ENCODE measurements around the gene NLE1.
"Not testable (repeated sequence)": the region's sequence is repeated elsewhere in the genome, so short reads cannot be mapped to it uniquely, and the experiment has no call there.

NLE1 gene

GRCh38 chr17:35155246-35155645 is 13.1 kb upstream of the NLE1 start:
- no peak for TF ChIP-seq CTCF (IDR thresholded peaks at IDR 0.05; ENCODE audit: insufficient read depth, low read length, missing control alignments)
- no peak overlapping the region for H3K4me3 ChIP-seq (ENCODE audit: low read depth, low read length)
- ChIA-PET POLR2A (no interaction called here), CTCF (no interaction called here)
- DNase-seq (ENCODE audit: low read depth, low spot score): no peak

- ChIA-PET CTCF (no interaction called here), POLR2A (no interaction called here)
- no peak for TF ChIP-seq CTCF (IDR thresholded peaks at IDR 0.05; ENCODE audit: insufficient read depth, low read length, missing control alignments)
- no peak for DNase-seq (ENCODE audit: low read depth, low spot score)
- H3K4me3 ChIP-seq (ENCODE audit: low read depth, low read length): no peak overlapping the region
Observed at GRCh38 chr17:35154196-35155165, 12.4 kb upstream of the NLE1 start.

- POLR2A ChIA-PET: no interaction called here
- H3K4me3 ChIP-seq (ENCODE audit: low read depth, low read length): no peak overlapping the region
- no peak for TF ChIP-seq CTCF (IDR thresholded peaks at IDR 0.05; ENCODE audit: insufficient read depth, low read length, missing control alignments)
- no peak for DNase-seq (ENCODE audit: low read depth, low spot score)
- CTCF ChIA-PET: no interaction called here
Observed at GRCh38 chr17:35152421-35153140, 10.5 kb upstream of the NLE1 start.

- H3K4me3 ChIP-seq (ENCODE audit: low read depth, low read length); DNase-seq (ENCODE audit: low read depth, low spot score); POLR2A ChIA-PET; CTCF ChIA-PET: not testable (repeated sequence)
Observed at GRCh38 chr17:35151080-35151479, 9.0 kb upstream of the NLE1 start.

GRCh38 chr17:35149941-35150340 is 7.8 kb upstream of the NLE1 start:
- ChIA-PET CTCF (interaction anchor here (1.1 kb wide), 1 partner anchor 597 kb away, joined by 3 read pairs; no protein-coding TSS in a partner anchor), POLR2A (no interaction called here)
- TF ChIP-seq CTCF (IDR thresholded peaks at IDR 0.05; ENCODE audit: insufficient read depth, low read length, missing control alignments): no peak
- no peak overlapping the region for H3K4me3 ChIP-seq (ENCODE audit: low read depth, low read length)
- no peak for DNase-seq (ENCODE audit: low read depth, low spot score)

- H3K4me3 ChIP-seq (ENCODE audit: low read depth, low read length): no peak overlapping the region
- DNase-seq (ENCODE audit: low read depth, low spot score): no peak
- ChIA-PET POLR2A (no interaction called here), CTCF (interaction anchor here (1.1 kb wide), 1 partner anchor 390 kb away, joined by 3 read pairs; no protein-coding TSS in a partner anchor)
- TF ChIP-seq CTCF (IDR thresholded peaks at IDR 0.05; ENCODE audit: insufficient read depth, low read length, missing control alignments): no peak
Observed at GRCh38 chr17:35148144-35148543, 6.0 kb upstream of the NLE1 start.
